Esophagus muscularis mucosa (tissue), 4 donors: ENCODE results near the gene TNS1. TPM values are rescaled to one million over a fixed set of nuclear protein-coding genes. Genes with fewer than 3 reads are reported as not detected.
A peak's percentile ranks its signal among the peaks of the same experiment; 100 is the strongest.

Experiments
- DNase-seq: peaks from one replicate; pipeline ENCODE4 v3.0.0-alpha.2; 2017; ENCODE audit errors: extremely low spot score
- H3K27ac ChIP-seq, 4 donors: fragments of 200-600 bp; sonication (generic); replicated peaks in 1 of 4; 1 replicate in 3 of 4; 2 replicates in 1 of 4; pipeline ENCODE4 v1.5.1; 2016 to 2019; ENCODE audit warnings: mild to moderate bottlenecking in 1 of 4
- H3K27me3 ChIP-seq, 4 donors: fragments of 200-600 bp; sonication (generic); one replicate each; pipeline versions ENCODE4 v1.5.1 to v1.6.0; 2016 to 2019
- H3K36me3 ChIP-seq, 4 donors: fragments of 200-600 bp; sonication (generic); one replicate each; pipeline ENCODE4 v1.5.1; 2016 to 2019
- H3K4me1 ChIP-seq, 4 donors: fragments of 200-600 bp; sonication (generic); one replicate each; pipeline ENCODE4 v1.5.1; 2016 to 2019
- H3K4me3 ChIP-seq, 4 donors: fragments of 200-600 bp; sonication (generic); 1 replicate in 2 of 4; 2 replicates in 2 of 4; pipeline ENCODE4 v1.5.1; 2016 to 2019; ENCODE audit warnings: mild to moderate bottlenecking in 4 of 4, moderate library complexity in 1 of 4
- H3K9me3 ChIP-seq, 4 donors: fragments of 200-600 bp; sonication (generic); 1 replicate in 3 of 4; 2 replicates in 1 of 4; pipeline ENCODE4 v1.5.1; 2016 to 2019
- EP300 ChIP-seq: sonication (generic); formaldehyde crosslinking; IDR thresholded peaks from one replicate; pipeline ENCODE4 v1.6.1; 2017; ENCODE audit warnings: antibody characterized with exemption
- POLR2A ChIP-seq: fragments of 450-650 bp; IDR thresholded peaks from one replicate; pipeline ENCODE4 v1.6.1; 2017; ENCODE audit warnings: antibody characterized with exemption, moderate library complexity, mild to moderate bottlenecking, low read depth
- POLR2AphosphoS5 ChIP-seq, 2 donors: sonication (generic); formaldehyde crosslinking; IDR thresholded peaks; one replicate each; pipeline ENCODE4 v1.6.1; 2017; ENCODE audit warnings: antibody characterized with exemption in 2 of 2
- WGBS: methylation state at CpG from one replicate; pipeline ENCODE4 v1.1.5; 2018; 5-methylcytosine and 5-hydroxymethylcytosine counted together
- intact Hi-C: fragments of 100-400 bp; cut with DNase I; formaldehyde crosslinking; loops from one replicate; pipeline ENCODE4 v1.15.1; 2023
- total RNA-seq, 4 donors: library from RNA; depleted of rRNA; stranded (reverse); fragments of >200 nt; gene quantifications; one replicate each; pipeline versions ENCODE4 v1.1.0 to v1.2.1, GENCODE V29; 2016
- TF ChIP-seq, protein P1 (sequence below), 3 experiments: fragments of 200-600 bp in 2 of 3; fragments of 450-650 bp in 1 of 3; sonication (generic) in 2 of 3; IDR thresholded peaks; one replicate each; pipeline ENCODE4 v1.5.1; 2017 to 2019; ENCODE audit warnings: antibody characterized with exemption in 3 of 3, mild to moderate bottlenecking in 2 of 3, moderate library complexity in 1 of 3

The TNS1 gene
- total RNA-seq, 4 donors from 2014 or later: 1,001 to 2,170 (median 1,411) TPM

DNA sequence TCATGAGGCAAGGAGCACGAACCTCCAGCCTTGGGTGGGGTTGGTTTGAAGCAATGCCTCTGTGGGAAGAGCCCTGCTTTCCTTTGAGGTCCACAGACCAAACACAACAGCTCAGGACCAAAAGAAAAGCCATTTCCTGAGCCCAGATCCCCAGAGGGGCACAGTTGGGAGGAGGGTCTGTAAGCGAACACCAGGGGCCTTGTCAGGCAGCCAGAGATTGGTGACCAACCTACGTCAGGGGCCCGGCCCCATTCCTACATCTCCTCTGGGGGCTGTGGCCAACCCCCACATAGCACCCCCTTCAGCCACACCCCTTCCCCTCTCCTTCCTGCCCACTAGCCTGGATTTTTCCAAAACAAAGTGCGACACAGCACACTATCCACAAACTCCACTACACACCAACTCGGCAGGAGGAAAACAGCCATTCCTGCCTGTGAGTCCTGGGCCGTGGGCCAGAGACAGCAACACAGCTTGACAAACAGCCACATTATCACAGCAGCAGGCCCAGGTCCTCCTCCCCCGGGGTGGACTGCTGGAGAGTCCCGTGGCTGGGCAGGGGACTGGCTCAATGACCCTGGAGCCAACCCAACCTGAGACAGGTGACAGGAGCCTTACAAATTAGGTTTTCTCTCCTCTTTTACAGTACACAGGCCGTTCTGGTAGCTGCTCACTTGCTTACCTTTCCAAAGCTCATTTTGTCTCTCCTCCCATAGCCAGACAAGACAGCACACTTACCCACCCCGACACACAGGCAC is 98.8 kb downstream of the TNS1 start:
- WGBS: 17% methylated on average over 10 of the region's 11 CpGs
- peak overlapping the region; percentile 89 to 98 (median 97) for H3K27ac ChIP-seq
- H3K4me1 ChIP-seq: peaks cover 99 to 100% (median 100%) of the 10 kb centered on the region in 4 donors
- TF ChIP-seq EP300: no peak
- TF ChIP-seq, protein P1, sequence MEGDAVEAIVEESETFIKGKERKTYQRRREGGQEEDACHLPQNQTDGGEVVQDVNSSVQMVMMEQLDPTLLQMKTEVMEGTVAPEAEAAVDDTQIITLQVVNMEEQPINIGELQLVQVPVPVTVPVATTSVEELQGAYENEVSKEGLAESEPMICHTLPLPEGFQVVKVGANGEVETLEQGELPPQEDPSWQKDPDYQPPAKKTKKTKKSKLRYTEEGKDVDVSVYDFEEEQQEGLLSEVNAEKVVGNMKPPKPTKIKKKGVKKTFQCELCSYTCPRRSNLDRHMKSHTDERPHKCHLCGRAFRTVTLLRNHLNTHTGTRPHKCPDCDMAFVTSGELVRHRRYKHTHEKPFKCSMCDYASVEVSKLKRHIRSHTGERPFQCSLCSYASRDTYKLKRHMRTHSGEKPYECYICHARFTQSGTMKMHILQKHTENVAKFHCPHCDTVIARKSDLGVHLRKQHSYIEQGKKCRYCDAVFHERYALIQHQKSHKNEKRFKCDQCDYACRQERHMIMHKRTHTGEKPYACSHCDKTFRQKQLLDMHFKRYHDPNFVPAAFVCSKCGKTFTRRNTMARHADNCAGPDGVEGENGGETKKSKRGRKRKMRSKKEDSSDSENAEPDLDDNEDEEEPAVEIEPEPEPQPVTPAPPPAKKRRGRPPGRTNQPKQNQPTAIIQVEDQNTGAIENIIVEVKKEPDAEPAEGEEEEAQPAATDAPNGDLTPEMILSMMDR (IDR thresholded peaks at IDR 0.05): no peak
- TF ChIP-seq POLR2AphosphoS5 (IDR thresholded peaks at IDR 0.05): peak; percentile 82
- TF ChIP-seq POLR2A: no peak
- peaks cover 9 to 46% (median 39%) of the 10 kb centered on the region in 4 donors for H3K36me3 ChIP-seq
- DNase-seq: no peak
- intact Hi-C loops: no loop called here
- H3K4me3 ChIP-seq: peak overlapping the region; percentile 6 to 36 (median 34)
- no peaks in the 10 kb centered on the region for H3K27me3 ChIP-seq
- no peaks in the 10 kb centered on the region for H3K9me3 ChIP-seq

DNA sequence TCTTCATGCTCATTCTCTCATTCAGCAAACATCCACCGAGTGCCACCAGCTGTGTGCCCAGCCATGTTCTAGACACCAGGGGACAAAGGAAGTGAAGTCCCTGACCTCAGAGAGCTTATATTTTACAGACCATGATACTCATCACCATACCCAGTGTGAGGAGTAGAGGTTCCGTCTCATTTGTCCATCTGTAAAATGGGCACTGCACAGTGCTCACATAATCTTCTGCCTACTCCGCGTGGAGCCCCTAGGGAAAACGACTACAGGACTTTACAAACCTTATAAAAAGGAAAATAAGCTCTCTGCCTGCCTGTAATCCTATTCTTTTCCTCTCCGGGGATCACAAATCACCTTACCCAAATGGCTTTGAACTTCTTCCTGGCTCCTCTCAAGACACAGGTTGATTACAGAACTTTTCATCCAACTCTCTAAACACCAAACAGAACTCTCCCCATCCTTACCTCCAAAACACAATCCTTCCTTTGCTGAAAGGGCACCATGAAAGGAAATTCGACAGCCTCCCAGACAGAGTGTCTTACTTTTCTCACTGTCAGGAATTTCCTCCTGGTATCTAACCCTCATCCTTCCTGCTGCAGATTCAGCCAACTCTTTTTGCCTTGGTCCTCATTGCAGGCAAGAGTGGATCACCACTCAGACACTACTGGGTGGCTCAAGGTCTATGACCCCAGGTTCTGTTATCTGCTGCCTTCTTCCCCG is 99.5 kb downstream of the TNS1 start:
- TF ChIP-seq, protein P1 (IDR thresholded peaks at IDR 0.05): no peak
- TF ChIP-seq POLR2AphosphoS5 (IDR thresholded peaks at IDR 0.05): peak in 1 of 2 donors; percentile 3
- Histone ChIP-seq H3K4me3 (peak overlapping the region; percentile 6 to 36 (median 34)), H3K27me3 (no peaks in the 10 kb centered on the region), H3K9me3 (no peaks in the 10 kb centered on the region), H3K27ac (peak overlapping the region; percentile 89 to 98 (median 97)), H3K36me3 (peaks cover 9 to 54% (median 46%) of the 10 kb centered on the region in 4 donors), H3K4me1 (peaks cover 99 to 100% (median 100%) of the 10 kb centered on the region in 4 donors)
- intact Hi-C loops: no loop called here
- DNase-seq: no peak
- WGBS: 44% methylated on average over 7 of the region's 8 CpGs

DNA sequence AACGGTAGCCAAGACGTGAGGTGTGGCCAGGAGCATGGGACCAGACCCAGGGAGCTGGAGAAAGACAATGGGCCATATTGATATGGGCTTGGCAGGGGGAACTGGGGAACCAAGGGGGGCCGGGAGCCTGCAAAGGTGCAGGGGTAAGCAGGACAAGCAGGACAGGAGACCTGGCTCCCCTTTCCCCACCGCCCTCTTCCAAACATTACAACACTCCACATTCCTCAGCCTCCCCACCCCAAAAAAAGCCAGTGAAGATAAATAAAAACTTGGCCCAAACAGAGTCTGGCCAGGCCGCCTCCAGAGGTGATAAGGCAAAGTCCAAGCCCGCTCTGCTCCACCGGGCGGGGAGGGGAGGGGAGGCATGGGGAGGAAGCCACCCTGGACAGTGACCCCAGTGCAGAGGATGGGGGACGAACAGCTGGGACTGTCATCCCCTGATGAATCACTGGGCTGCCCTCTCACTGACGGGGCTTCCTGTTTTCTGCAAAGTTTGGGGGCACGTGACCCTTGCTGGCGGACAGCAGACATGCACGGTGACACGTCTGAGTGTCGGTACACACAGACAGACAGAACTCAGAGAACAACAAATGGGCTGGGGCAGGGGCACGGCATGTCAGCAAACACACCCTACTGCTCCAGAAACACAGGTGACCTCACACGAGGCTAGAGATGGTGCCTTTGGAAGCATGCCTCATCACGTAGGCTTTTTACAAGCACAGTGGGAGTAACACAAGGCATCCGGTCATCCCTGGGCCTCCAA is 100.2 kb downstream of the TNS1 start:
- TF ChIP-seq POLR2A (no peak), POLR2AphosphoS5 (IDR thresholded peaks at IDR 0.05) (peak; percentile 79 to 85)
- Histone ChIP-seq H3K4me3 (peak overlapping the region; percentile 17 to 35 (median 27)), H3K36me3 (peaks cover 9 to 61% (median 54%) of the 10 kb centered on the region in 4 donors), H3K9me3 (no peaks in the 10 kb centered on the region), H3K27me3 (no peaks in the 10 kb centered on the region), H3K4me1 (peaks cover 100% of the 10 kb centered on the region in 4 donors), H3K27ac (peak overlapping the region; percentile 89 to 98 (median 97))
- intact Hi-C loops: no loop called here
- peak; percentile 96 for DNase-seq
- WGBS: 7% methylated on average over 12 of the region's 19 CpGs

DNA sequence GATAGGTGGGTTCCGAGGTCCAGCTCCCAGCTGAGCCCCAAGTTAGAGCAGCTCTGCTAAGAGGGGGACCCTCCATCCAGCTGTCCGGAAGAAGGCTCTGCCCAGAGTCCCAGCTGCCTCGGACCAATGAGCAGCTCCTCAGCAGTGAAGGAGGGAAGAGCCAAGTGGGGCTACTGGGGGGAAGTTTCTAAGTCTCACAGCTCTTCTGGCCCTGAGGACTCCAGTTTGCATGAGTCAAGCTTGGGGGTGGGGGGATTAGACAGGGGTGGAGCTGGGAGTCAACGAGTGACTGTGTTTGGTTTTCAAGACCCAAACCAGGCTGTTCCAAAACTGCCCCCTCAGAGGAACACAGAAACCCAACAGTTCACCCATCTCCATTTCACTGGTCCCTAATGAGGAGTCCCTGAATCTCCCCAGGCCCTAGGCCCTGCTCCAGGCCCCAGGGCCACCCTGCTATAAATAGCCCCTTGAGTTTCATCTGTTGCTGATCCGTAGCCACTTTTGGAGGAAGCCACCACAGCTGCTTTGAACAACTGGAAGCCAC is 100.9 kb downstream of the TNS1 start:
- no peak for DNase-seq
- Histone ChIP-seq H3K27ac (peak overlapping the region; percentile 89 to 98 (median 97)), H3K36me3 (peaks cover 16 to 68% (median 60%) of the 10 kb centered on the region in 4 donors)

More for the DNA sequence above, 100.9 kb downstream of the TNS1 start:
- TF ChIP-seq, protein P1 (IDR thresholded peaks at IDR 0.05): no peak
- TF ChIP-seq EP300 (no peak), POLR2AphosphoS5 (IDR thresholded peaks at IDR 0.05) (no peak), POLR2A (no peak)
- intact Hi-C loops: no loop called here
- H3K4me3 ChIP-seq: peak overlapping the region; percentile 17 to 35 (median 27)
- WGBS: 21% methylated on average over 3 of the region's 5 CpGs
- H3K27me3 ChIP-seq: no peaks in the 10 kb centered on the region
- H3K9me3 ChIP-seq: no peaks in the 10 kb centered on the region
- peaks cover 99 to 100% (median 100%) of the 10 kb centered on the region in 4 donors for H3K4me1 ChIP-seq
